T-cell (primary cell): Measurements from ENCODE around the gene IBSP. TPM values are rescaled to one million over a fixed set of nuclear protein-coding genes. Genes with fewer than 3 reads are reported as not detected.

ENCODE experiments used
- ATAC-seq, 4 experiments: fragments of 200-7000 bp in 3 of 4; fragments of 150-1000 bp in 1 of 4; cut with Tn5 transposase; replicated peaks in 1 of 4; 1 replicate in 3 of 4; 2 replicates in 1 of 4; pipeline ENCODE4 v1.10.0; 2021; ENCODE audit warnings: moderate library complexity in 3 of 4, mild to moderate bottlenecking in 2 of 4, moderate number of reproducible peaks in 1 of 4
- CTCF ChIA-PET, 2 donors: fragments of 300-600 bp; sonication (Branson Sonifier 250); formaldehyde crosslinking; loops; one replicate each; lab custom pipeline; 2022; ENCODE audit warnings: antibody characterized with exemption in 2 of 2; lab: Charles Lee
- POLR2A ChIA-PET, 2 donors: fragments of 300-600 bp; sonication (Branson Sonifier 250); formaldehyde crosslinking; loops; one replicate each; lab custom pipeline; 2022; ENCODE audit warnings: antibody characterized with exemption in 2 of 2; lab: Charles Lee
- DNase-seq, 35 experiments: peaks; one replicate each; pipeline versions ENCODE4 v3.0.0 to v3.0.0-alpha.2; 2013 to 2023
- H3K27ac ChIP-seq: one replicate; pipeline ENCODE4 v1.5.1; 2013; ENCODE audit warnings: low read length
- H3K27me3 ChIP-seq, 2 experiments: replicated peaks in 1 of 2; 1 replicate in 1 of 2; 2 replicates in 1 of 2; pipeline versions ENCODE4 v1.6.1 to v1.7.0; 2013; ENCODE audit warnings: low read length in 1 of 2, mixed read lengths in 1 of 2; ENCODE audit not compliant: control insufficient read depth in 2 of 2, insufficient read depth in 2 of 2; ENCODE audit errors: extremely low read depth in 1 of 2
- H3K36me3 ChIP-seq, 2 donors: 1 replicate in 1 of 2; 2 replicates in 1 of 2; pipeline versions ENCODE4 v1.6.1 to v1.7.0; 2013; ENCODE audit warnings: low read length in 1 of 2; ENCODE audit not compliant: control insufficient read depth in 2 of 2, insufficient read depth in 1 of 2; ENCODE audit errors: extremely low read depth in 1 of 2
- H3K4me1 ChIP-seq, 2 experiments: 1 replicate in 1 of 2; 2 replicates in 1 of 2; pipeline versions ENCODE4 v1.6.1 to v1.7.0; 2013; ENCODE audit warnings: low read length in 2 of 2, mixed read lengths in 1 of 2; ENCODE audit not compliant: insufficient read depth in 2 of 2, control insufficient read depth in 1 of 2; ENCODE audit errors: extremely low read depth in 1 of 2
- H3K4me3 ChIP-seq, 2 donors: 1 replicate in 1 of 2; 2 replicates in 1 of 2; pipeline versions ENCODE4 v1.5.1 to v1.7.0; 2013; ENCODE audit warnings: mild to moderate bottlenecking in 2 of 2, low read length in 1 of 2, moderate library complexity in 1 of 2; ENCODE audit not compliant: control insufficient read depth in 1 of 2; ENCODE audit errors: extremely low read depth in 1 of 2
- H3K9me3 ChIP-seq: 2 replicates; pipeline ENCODE4 v1.7.0; 2013
- H3K27ac Mint-ChIP-seq, 2 donors: one replicate each; pipeline ENCODE4 v1.8.0; 2020 to 2021; ENCODE audit warnings: mild to moderate bottlenecking in 2 of 2, mixed read lengths in 2 of 2
- H3K27me3 Mint-ChIP-seq, 2 donors: one replicate each; pipeline ENCODE4 v1.8.0; 2021 to 2022; ENCODE audit warnings: mixed read lengths in 2 of 2
- H3K36me3 Mint-ChIP-seq: one replicate; pipeline ENCODE4 v1.8.0; 2021; ENCODE audit warnings: mixed read lengths
- H3K4me1 Mint-ChIP-seq, 3 donors: one replicate each; pipeline ENCODE4 v1.8.0; 2020 to 2022; ENCODE audit warnings: mixed read lengths in 3 of 3, mild to moderate bottlenecking in 1 of 3
- H3K4me3 Mint-ChIP-seq, 3 donors: one replicate each; pipeline ENCODE4 v1.8.0; 2020 to 2022; ENCODE audit warnings: mild to moderate bottlenecking in 3 of 3, mixed read lengths in 3 of 3, moderate library complexity in 3 of 3
- H3K9me3 Mint-ChIP-seq, 3 donors: one replicate each; pipeline ENCODE4 v1.8.0; 2020 to 2022; ENCODE audit warnings: mixed read lengths in 3 of 3
- WGBS: methylation state at CpG from one replicate; pipeline ENCODE4 v1.1.5; 2013; ENCODE audit warnings: missing lambda C conversion rate; ENCODE audit not compliant: insufficient coverage; 5-methylcytosine and 5-hydroxymethylcytosine counted together
- total RNA-seq, 35 experiments: library from RNA in 6 of 35; stranded (reverse) in 6 of 35; fragments of 120-200 nt in 1 of 35; gene quantifications; one replicate each; pipeline versions ENCODE4 v1.2.1 to v1.2.4 and lab custom pipeline; 2013 to 2026

IBSP gene
- total RNA-seq, 5 donors from 2014 or later (not counting 1 experiment from before 2014, with no cell fraction given) = not detected

GRCh38 chr4:87840149-87840548 is 40.8 kb downstream of the IBSP start:
- peaks cover 18 to 21% of the 10 kb centered on the region in 2 donors for H3K27me3 Mint-ChIP-seq
- H3K27ac Mint-ChIP-seq = no peak overlapping the region
- no CpG with 5 or more reads among the region's 3 CpGs for WGBS
- H3K4me3 Mint-ChIP-seq = no peak overlapping the region
- POLR2A ChIA-PET = no interaction called here
- no peaks in the 10 kb centered on the region for H3K9me3 Mint-ChIP-seq
- no peaks in the 10 kb centered on the region for H3K4me1 Mint-ChIP-seq
- no peaks in the 10 kb centered on the region for H3K27me3 ChIP-seq
- CTCF ChIA-PET = interaction anchor here in 1 of 2 donors (0.6 to 0.8 kb wide), 2 partner anchors 9 to 95 kb away, joined by 3 read pairs; no protein-coding TSS in a partner anchor
- no peaks in the 10 kb centered on the region for H3K4me1 ChIP-seq
- H3K36me3 ChIP-seq = no peaks in the 10 kb centered on the region
- no peaks in the 10 kb centered on the region for H3K36me3 Mint-ChIP-seq
- H3K27ac ChIP-seq = no peak overlapping the region
- DNase-seq (no peak), ATAC-seq (no peak)
- no peak overlapping the region for H3K4me3 ChIP-seq
- H3K9me3 ChIP-seq = no peaks in the 10 kb centered on the region

GRCh38 chr4:87843936-87844335 is 44.6 kb downstream of the IBSP start:
- Histone ChIP-seq H3K9me3 (no peaks in the 10 kb centered on the region), H3K4me3 (no peak overlapping the region), H3K27ac (no peak overlapping the region), H3K4me1 (peaks cover 2 to 4% of the 10 kb centered on the region in 2 experiments), H3K36me3 (no peaks in the 10 kb centered on the region), H3K27me3 (no peaks in the 10 kb centered on the region)
- peaks cover 33 to 34% of the 10 kb centered on the region in 2 donors for H3K27me3 Mint-ChIP-seq
- 42% methylated on average over 3 of the region's 3 CpGs for WGBS
- ChIA-PET CTCF (interaction anchor here (0.5 to 0.9 kb wide), 3 partner anchors 8 to 537 kb away, joined by 3 to 5 read pairs (median 4); no protein-coding TSS in a partner anchor), POLR2A (no interaction called here)
- DNase-seq = no peak
- no peak overlapping the region for H3K4me3 Mint-ChIP-seq
- no peaks in the 10 kb centered on the region for H3K9me3 Mint-ChIP-seq
- H3K36me3 Mint-ChIP-seq = no peaks in the 10 kb centered on the region
- H3K27ac Mint-ChIP-seq = no peak overlapping the region
- H3K4me1 Mint-ChIP-seq = peaks cover 2 to 5% (median 5%) of the 10 kb centered on the region in 3 donors
- no peak for ATAC-seq

- WGBS = no CpG with 5 or more reads among the region's 1 CpG
- peaks cover 2 to 8% of the 10 kb centered on the region in 2 experiments for H3K4me1 ChIP-seq
- no peak overlapping the region for H3K27ac Mint-ChIP-seq
- no peak overlapping the region for H3K4me3 Mint-ChIP-seq
- DNase-seq (no peak), ATAC-seq (no peak)
- H3K27me3 Mint-ChIP-seq = peaks cover 31 to 34% of the 10 kb centered on the region in 2 donors
- no peaks in the 10 kb centered on the region for H3K36me3 Mint-ChIP-seq
- CTCF ChIA-PET = interaction anchor here in 1 of 2 donors (0.9 kb wide), 1 partner anchor 9 kb away, joined by 5 read pairs; no protein-coding TSS in a partner anchor
- no peaks in the 10 kb centered on the region for H3K9me3 Mint-ChIP-seq
- no peaks in the 10 kb centered on the region for H3K9me3 ChIP-seq
- no peak overlapping the region for H3K4me3 ChIP-seq
- H3K27ac ChIP-seq = no peak overlapping the region
- H3K36me3 ChIP-seq = no peaks in the 10 kb centered on the region
- POLR2A ChIA-PET = no interaction called here
- peaks cover 7 to 10% (median 8%) of the 10 kb centered on the region in 3 donors for H3K4me1 Mint-ChIP-seq
- H3K27me3 ChIP-seq = no peaks in the 10 kb centered on the region
Measured at GRCh38 chr4:87844452-87844851, 45.1 kb downstream of the IBSP start.

- Histone ChIP-seq H3K4me1 (peaks cover 2 to 15% of the 10 kb centered on the region in 2 experiments), H3K36me3 (no peaks in the 10 kb centered on the region), H3K4me3 (no peak overlapping the region), H3K27me3 (no peaks in the 10 kb centered on the region), H3K9me3 (no peaks in the 10 kb centered on the region), H3K27ac (no peak overlapping the region)
- CTCF ChIA-PET = no interaction called here
- H3K27me3 Mint-ChIP-seq = peaks cover 25 to 29% of the 10 kb centered on the region in 2 donors
- H3K4me1 Mint-ChIP-seq = peaks cover 8 to 17% (median 13%) of the 10 kb centered on the region in 3 donors
- no peak overlapping the region for H3K27ac Mint-ChIP-seq
- no peak for DNase-seq
- 100% methylated on average over 2 of the region's 5 CpGs for WGBS
- POLR2A ChIA-PET = no interaction called here
- H3K9me3 Mint-ChIP-seq = no peaks in the 10 kb centered on the region
- H3K36me3 Mint-ChIP-seq = no peaks in the 10 kb centered on the region
- no peak for ATAC-seq
- no peak overlapping the region for H3K4me3 Mint-ChIP-seq
Measured at GRCh38 chr4:87846226-87846625, 46.9 kb downstream of the IBSP start.

GRCh38 chr4:87848622-87849351 is 49.4 kb downstream of the IBSP start:
- Histone ChIP-seq H3K4me3 (peak overlapping the region in 1 of 2 donors; percentile 23), H3K9me3 (no peaks in the 10 kb centered on the region), H3K36me3 (no peaks in the 10 kb centered on the region), H3K4me1 (peaks cover 2 to 15% of the 10 kb centered on the region in 2 experiments), H3K27ac (no peak overlapping the region), H3K27me3 (no peaks in the 10 kb centered on the region)
- Mint-ChIP-seq H3K27me3 (peaks cover 17 to 18% of the 10 kb centered on the region in 2 donors), H3K4me1 (peaks cover 8 to 17% (median 13%) of the 10 kb centered on the region in 3 donors), H3K9me3 (no peaks in the 10 kb centered on the region), H3K36me3 (no peaks in the 10 kb centered on the region), H3K4me3 (peak overlapping the region; percentile 3 to 48 (median 25)), H3K27ac (no peak overlapping the region)
- ATAC-seq = peak; percentile 65 to 90 (median 87)
- 16% methylated on average over 9 of the region's 15 CpGs for WGBS
- POLR2A ChIA-PET = no interaction called here
- CTCF ChIA-PET = interaction anchor here (0.6 to 1.6 kb wide), 20 partner anchors 9 to 1068 kb away, joined by 3 to 15 read pairs (median 3); partner anchors contain the start of gene MEPE (in 1 of the 2)
- peak in 24 of 35 experiments; percentile 1 to 57 (median 12) for DNase-seq

GRCh38 chr4:87849612-87850011 is 50.3 kb downstream of the IBSP start:
- Histone ChIP-seq H3K36me3 (no peaks in the 10 kb centered on the region), H3K4me1 (peaks cover 2 to 15% of the 10 kb centered on the region in 2 experiments), H3K27me3 (no peaks in the 10 kb centered on the region), H3K9me3 (no peaks in the 10 kb centered on the region), H3K4me3 (no peak overlapping the region), H3K27ac (no peak overlapping the region)
- peaks cover 14 to 17% of the 10 kb centered on the region in 2 donors for H3K27me3 Mint-ChIP-seq
- peak in 1 of 35 experiments; percentile 3 for DNase-seq
- CTCF ChIA-PET = interaction anchor here (0.6 to 1.6 kb wide), 16 partner anchors 9 to 1067 kb away, joined by 3 to 15 read pairs (median 3); no protein-coding TSS in a partner anchor
- no peaks in the 10 kb centered on the region for H3K9me3 Mint-ChIP-seq
- peak overlapping the region in 1 of 2 donors; percentile 18 for H3K27ac Mint-ChIP-seq
- WGBS = 11% methylated on average over 1 of the region's 4 CpGs
- no peak overlapping the region for H3K4me3 Mint-ChIP-seq
- H3K36me3 Mint-ChIP-seq = no peaks in the 10 kb centered on the region
- H3K4me1 Mint-ChIP-seq = peaks cover 8 to 17% (median 13%) of the 10 kb centered on the region in 3 donors
- ATAC-seq = peak in 3 of 4 experiments; percentile 25 to 82 (median 75)
- POLR2A ChIA-PET = no interaction called here
